Activated naive CD4-positive, alpha-beta T cell treated with Interleukin-2 at 50 U/mL for 16 hours (primary cell): ENCODE measurements around the gene TIMM17B.
A peak's percentile ranks its signal among the peaks of the same experiment; 100 is the strongest.
"Not testable (repeated sequence)": the region's sequence is repeated elsewhere in the genome, so short reads cannot be mapped to it uniquely, and the experiment has no call there.

Experiments
- DNase-seq: peaks from one replicate; pipeline ENCODE4 v3.0.0-alpha.2; 2020

TIMM17B gene

DNA sequence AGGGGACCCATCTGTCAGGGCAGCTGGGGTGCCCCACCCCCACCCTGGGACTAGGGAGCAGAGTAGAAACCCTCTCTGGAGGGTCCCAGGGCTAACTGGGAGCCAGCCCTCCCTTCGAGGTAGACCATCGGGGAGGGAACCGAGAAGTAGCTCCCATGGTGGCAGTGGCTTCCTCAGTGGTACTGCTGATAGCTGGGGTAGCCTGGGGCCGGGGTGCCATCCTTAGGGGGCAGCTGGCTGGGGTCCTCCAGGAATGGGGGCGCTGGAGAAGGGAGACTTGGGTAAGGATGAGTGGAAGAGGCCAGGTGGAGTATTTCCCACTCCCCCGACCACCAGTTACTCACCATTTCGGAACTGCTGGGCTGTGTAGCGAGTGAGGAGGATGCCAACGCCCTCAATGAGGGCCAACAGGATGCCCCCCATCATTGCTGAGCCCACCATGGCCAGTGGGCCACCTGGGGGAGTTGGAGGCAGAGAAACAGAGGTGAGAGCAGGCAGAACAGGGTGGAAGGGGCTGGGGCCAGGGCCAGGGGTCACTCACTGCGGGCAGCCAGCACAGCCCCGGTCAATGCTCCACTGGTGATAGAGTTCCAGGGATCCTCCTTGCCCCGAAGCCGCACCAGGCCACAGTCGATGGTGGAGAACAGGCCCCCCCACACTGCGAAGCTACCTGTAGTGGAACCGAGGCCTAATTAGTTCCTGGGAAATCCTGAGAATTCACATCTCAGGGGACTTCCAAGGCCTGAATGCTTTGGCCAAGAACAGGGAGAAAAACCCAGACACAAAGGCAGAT, 3.8 kb downstream of the TIMM17B start:
- DNase-seq, result no peak

DNA sequence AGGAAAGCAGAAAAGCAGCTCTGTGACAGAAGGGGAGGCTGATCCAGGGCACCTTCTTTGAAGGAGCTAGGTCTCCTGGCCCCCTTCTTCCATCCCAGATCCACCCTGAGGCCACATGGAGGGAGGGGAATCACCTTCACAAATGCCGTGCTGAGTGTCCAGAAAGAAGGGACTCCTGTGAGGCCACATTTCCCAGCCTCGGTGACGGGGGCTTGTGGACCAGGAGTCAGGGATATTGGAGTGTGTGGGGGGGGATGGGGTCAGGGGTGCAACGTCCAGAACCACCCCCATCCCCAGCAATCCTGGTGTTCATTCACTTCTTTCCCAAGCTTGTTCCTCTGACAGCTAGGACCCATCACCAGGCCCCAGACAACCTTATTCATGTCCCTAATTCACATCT, 4.7 kb downstream of the TIMM17B start:
- no peak for DNase-seq

DNA sequence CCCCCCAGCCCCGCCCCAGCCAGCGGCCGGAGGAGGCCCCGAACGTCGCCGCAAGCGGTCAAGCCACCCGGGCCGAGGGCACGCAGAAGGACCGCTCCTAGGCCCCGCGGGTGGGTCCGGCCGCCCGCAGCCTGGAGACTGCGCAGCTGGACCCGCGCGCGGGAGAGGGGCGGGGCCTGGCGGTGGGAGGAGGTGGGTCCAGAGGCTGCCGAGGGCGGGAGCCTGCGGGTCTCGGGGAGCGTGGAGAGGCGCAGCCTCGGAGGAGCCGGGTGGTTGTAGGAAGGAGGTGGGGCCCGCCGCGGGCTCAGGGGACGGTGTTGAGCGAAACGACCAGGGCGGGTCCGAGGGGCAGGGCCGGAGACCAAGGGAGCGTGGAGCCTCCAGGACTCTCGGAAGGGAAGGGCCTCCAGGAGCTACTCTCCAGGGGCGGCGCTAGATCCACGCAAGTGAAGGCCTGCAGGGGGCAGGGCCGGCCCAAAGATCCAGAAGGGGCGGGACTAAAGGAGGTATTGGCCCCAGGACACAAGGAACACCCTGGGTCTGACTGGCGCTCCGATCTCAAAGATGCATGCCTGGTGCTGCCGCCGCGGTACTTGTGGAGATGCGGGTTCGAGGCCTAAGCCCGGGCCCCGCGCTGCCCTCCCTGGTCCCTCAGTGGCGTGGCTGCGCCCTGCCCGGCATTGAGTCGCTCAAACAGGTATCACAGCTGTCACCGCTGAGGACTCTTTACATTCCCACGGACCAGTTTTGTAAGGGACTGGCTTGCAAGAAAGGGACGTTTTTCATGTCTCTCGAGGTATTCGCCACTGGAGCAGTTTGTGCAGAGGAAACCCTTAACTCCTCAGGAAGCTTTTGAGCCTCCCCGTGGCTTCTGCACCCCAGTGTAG, 5.9 kb downstream of the TIMM17B start:
- peak; percentile 78 for DNase-seq

DNA sequence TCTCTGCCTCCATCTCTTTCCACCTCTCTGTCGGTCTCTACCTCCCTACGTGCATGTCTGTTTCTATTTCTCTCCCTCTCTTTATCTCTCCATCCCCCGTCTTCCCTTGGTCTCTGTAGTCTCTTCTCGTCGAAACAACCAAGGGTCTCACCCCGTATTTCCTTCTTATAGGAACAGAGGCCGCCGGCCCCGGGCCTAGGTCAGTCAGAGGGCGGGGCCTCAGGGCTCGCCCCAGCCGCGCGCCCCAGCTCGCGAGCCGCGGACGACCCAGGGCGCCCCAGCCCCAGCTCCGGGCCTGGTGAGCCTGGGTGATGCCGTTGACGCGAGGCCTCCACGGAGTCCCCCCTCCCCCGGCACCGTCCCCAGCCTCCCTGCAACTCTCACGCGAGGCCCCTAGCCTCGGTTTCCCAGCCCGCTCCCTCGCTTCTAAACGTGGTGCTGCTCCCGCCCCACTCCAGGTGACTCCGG, 6.6 kb downstream of the TIMM17B start:
- DNase-seq, result peak; percentile 20

DNA sequence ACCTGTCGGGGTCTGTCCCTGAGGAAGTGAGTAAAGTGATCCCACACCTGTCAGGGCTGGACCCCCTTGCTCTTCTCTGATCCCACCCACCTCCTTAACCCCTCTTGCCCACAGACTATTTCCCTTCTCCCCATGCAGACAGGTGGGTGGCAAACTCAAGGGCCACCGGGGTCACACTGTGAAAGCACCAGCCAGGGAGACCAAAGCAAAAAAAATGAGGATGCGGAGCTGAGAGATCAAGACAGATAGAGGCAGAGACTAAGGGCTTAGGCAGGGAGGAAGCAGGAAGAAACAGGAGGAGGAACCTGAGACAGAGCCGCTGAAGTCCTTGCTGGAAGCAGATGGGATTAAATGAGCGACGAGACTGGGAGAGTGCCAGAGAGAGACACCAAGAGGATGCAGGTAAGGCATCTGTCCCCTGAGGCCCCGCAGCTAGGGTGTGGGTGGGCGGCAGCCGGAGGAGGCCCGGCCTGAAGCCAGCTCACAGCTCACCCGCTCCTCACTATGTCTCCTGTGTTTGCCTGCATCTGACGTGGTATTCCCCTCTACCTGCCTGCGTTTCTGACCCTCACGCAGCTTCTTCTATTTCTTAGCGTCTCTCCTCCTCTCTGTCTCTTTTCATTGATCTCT, 7.2 kb downstream of the TIMM17B start:
- DNase-seq, result peak; percentile 20

DNA sequence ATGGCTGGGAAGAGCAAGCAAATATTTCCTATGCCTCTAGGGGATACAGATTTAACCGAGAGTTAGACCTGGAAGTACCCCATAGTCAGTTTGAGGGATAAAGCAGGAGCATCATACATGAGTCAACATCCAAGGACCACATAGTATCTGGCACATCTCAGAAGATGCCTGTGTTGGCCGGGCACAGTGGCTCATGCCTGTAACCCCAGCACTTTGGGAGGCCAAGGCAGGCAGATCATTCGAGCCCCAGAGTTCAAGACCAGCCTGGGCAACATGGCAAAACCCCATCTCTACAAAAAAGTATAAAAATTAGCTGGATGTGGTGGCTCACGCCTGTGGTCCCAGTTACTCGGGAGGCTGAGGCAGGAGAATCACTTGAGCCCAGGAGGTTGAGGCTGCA, 11.0 kb downstream of the TIMM17B start:
- DNase-seq, result not testable (repeated sequence)

DNA sequence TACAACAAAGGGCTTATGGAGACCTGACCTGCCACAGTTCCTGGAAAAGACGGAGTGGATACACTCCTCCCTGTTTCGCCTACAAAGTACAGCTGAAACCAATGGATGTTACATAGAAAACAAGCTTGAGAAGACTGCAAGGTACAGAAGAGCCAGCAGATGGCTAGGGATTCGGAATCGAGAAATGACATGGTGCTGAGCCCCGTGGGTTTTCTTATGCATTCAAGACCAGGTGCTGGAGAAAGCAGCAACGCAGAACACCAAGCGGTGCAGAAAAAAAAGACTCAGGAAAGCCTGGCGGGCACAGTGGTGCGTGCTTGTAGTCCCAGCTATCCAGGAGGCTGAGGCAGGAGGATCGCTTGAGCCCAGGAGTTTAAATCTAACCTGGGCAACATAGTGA, 13.8 kb downstream of the TIMM17B start:
- DNase-seq, result no peak

DNA sequence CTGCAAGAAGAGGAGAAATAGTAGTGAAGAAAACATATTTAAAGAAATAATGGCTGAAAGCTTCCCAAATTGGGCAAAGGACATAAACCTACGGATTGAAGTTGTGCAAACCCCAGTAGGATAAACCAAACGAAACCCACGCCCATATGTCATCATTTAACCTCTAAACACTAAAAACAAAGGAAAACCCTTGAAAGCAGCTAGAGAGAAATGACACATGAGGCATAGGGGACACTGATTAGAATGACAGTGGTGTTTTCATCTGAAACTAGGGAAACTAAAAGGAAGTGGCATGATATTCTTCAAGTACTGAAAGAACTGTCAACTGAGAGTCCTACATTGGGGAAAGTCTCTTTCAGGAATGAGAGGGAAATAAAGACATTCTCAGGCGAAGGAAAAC, 20.6 kb downstream of the TIMM17B start:
- not testable (repeated sequence) for DNase-seq

DNA sequence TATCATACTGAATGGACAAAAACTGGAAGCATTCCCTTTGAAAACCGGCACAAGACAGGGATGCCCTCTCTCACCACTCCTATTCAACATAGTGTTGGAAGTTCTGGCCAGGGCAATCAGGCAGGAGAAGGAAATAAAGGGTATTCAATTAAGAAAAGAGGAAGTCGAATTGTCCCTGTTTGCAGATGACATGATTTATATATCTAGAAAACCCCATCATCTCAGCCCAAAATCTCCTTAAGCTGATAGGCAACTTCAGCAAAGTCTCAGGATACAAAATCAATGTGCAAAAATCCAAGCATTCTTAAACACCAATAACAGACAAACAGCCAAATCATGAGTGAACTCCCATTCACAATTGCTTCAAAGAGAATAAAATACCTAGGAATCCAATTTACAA, 25.6 kb downstream of the TIMM17B start:
- not testable (repeated sequence) for DNase-seq

DNA sequence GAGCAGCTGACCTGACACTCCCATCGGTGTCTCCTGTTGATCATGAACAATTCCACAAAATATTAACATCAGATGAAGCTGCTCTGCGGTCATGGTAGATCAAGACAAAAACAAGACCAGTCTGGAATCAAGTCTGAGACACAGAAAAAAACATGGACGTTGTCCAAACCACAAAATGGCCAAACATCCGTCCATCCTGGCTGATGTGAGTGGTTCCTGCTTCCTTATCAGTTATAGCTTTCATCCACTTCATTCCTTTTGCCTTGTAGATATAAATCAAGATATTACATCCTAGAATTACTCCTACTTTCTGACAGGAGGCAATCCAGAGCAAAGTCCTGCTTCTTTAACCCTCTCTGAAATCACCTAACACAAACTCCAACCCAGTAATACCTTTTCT, 33.4 kb downstream of the TIMM17B start:
- no peak for DNase-seq

DNA sequence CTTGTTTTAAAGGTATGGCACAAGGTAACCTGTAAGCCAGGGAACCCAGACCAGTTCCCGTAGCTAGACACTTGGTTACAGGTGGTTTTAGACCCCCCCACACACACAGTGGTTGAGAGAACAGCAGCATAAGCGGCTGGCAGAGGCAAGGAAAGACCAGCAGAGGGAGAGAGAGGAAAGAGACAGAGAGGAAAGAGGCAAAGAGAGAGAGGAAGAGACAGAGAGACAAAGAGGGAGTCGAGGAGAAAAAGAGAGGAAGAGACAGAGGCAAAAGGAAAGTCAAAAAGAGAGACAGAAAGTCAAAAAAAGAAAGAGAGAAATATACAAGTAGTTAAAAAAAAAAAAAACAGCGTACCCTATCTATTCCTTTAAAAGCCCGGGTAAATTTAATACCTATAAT, 42.7 kb downstream of the TIMM17B start:
- DNase-seq, result no peak

DNA sequence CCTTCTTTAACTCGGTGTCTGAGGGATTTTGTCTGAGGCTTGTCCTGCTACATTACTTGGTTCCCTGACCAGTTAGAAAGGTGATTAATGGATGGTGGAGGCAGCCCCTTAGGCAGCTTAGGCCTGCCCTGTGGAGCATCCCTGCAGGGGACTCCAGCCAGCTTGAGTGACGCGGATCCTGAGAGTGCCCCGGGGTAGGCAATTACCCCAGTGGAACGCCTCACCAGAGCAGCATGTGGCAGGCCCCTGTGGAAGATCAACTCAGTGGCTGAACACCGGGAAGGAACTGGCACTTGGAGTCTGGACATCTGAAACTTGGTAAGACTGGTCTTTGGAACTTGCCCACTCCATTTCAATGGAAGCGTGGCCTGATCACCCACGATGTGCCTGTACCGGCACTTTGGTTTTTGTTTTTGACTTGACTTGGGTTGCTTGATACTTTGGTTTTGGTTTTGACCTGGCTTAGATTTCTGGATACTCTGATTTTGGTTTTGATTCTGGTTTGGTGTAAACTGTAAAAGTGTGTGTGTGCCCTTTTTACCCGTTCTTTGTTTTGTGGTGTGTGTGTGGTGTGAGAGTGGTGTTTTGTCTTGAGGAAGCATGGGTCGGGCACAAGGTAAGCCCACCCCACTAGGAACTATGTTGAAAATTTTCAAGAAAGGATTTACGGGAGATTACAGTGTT, 43.3 kb downstream of the TIMM17B start:
- not testable (repeated sequence) for DNase-seq

DNA sequence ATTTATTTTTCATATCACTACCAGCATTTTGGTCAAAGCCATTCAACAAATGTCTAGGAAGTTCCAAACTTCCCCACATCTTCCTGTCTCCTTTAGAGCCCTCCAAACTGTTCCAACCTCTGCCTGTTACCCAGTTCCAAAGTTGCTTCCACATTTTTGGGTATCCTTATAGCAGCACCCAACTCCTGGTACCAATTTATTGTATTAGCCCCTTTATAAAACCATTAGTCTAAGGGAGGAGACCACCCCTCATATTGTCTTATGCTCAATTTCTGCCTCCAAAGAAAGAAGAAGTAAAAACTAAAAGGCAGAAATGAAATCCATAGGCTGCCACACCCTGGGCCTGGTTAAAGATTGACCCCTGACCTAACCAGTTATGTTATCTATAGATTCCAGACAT, 44.1 kb downstream of the TIMM17B start:
- not testable (repeated sequence) for DNase-seq

DNA sequence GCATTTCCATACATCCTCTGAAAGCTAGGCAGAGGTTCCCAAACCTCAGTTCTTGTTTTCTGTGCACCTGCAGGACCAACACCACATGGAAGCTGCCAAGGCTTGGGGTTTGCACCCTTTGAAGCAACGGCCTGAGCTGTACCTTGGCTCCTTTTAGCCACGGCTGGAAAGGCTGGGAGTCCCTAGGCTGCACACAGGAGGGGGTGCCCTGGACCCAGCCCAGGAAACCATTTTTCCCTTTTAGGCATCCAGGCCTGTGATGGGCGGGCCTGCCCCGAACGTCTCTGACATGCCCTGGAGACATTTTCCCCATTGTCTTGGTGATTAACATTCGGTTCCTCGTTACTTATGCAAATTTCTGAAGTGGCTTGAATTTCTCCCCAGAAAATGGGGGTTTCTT, 44.7 kb downstream of the TIMM17B start:
- no peak for DNase-seq

DNA sequence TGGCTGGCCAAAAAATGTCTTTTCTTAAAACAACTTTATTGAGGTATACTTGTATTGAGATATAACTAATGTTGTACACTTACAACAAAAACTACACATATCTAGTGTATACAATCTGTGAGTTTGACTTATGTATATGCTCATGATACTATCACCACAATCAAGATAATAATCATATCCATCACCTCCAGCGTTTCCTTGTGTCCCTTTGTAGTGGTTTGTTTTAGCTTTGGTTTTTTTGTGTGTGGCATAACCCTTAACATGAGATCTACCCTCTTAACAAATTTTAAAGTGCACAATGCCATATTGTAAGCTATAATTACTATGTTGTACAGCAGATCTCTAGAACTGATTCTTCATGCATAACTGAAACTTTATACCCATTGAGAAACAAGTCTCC, 48.7 kb downstream of the TIMM17B start:
- DNase-seq, result no peak
